AG09309 (cell line): ENCODE measurements around the gene PSME1.
A peak's percentile ranks its signal among the peaks of the same experiment; 100 is the strongest.

Source experiments
- DNase-seq: peaks from one replicate; pipeline ENCODE4 v3.0.0-alpha.2; 2010; ENCODE audit warnings: low read depth
- H3K4me3 ChIP-seq: 2 replicates; pipeline ENCODE4 v1.5.1; 2011; ENCODE audit warnings: mild to moderate bottlenecking, low read depth, low read length, moderate library complexity; ENCODE audit not compliant: control insufficient read depth
- CTCF ChIP-seq: IDR thresholded peaks from 2 replicates; pipeline ENCODE4 v1.5.1; 2011; ENCODE audit warnings: mild to moderate bottlenecking, low read depth, low read length, inconsistent platforms; ENCODE audit not compliant: insufficient read depth, control insufficient read depth; ENCODE audit errors: missing control alignments

Gene PSME1

GRCh38 chr14:24141097-24141880, 5.3 kb downstream of the PSME1 start, which contains the start of gene EMC9:
Gene EMC9 (minus strand): TSS chr14:24141591. CDS start chr14:24141304, 287 bp downstream.
- peak; percentile 95 for DNase-seq
- peak within 1 kb of the TSS; percentile 99 for H3K4me3 ChIP-seq
- peak; percentile 43 for TF ChIP-seq CTCF

- DNase-seq, result no peak
- no peak for TF ChIP-seq CTCF
These were observed 7.5 kb downstream of the PSME1 start for GRCh38 chr14:24143511-24143910.

GRCh38 chr14:24144451-24144850, 8.5 kb downstream of the PSME1 start:
- no peak overlapping the region for H3K4me3 ChIP-seq
- no peak for TF ChIP-seq CTCF

More at GRCh38 chr14:24143511-24143910, 7.5 kb downstream of the PSME1 start:
- no peak overlapping the region for H3K4me3 ChIP-seq

GRCh38 chr14:24145219-24145618, 9.2 kb downstream of the PSME1 start:
- no peak for DNase-seq
- TF ChIP-seq CTCF, result no peak
- peak overlapping the region; percentile 93; the same call in 1 of the 2 replicates for H3K4me3 ChIP-seq

More at GRCh38 chr14:24144451-24144850, 8.5 kb downstream of the PSME1 start:
- DNase-seq, result no peak

GRCh38 chr14:24145690-24146452, 9.9 kb downstream of the PSME1 start:
- TF ChIP-seq CTCF, result no peak
- DNase-seq, result peak; percentile 11
- peak overlapping the region; percentile 93 for H3K4me3 ChIP-seq

DNA sequence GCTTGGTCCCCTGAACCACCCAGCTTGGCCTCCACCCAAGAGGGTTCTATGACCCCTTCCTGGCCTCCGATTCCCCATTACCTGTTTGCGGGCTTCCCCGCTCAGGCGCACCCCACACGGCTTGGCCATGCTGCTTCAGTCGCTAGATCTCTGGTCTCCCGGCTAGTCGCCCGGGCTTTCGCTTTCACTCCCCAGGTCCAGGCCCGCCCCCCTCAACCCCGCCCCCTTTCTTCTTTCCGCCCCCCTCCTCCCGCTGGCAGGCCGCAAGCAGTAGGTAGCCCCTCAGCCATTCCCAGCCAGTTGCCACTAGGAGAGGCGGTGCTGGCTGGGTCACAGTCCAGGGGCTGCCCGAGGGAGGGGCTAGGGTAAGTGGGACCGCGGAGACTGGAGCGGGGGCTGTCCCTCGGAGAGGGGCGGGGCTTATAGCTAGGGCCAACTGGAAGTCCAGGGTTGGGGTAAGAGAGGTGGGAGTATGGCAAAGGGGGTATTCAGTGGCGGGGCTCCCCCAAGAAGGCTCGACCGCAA, 10.5 kb downstream of the PSME1 start, which contains the start of gene PSME2:
TSS of gene PSME2 (minus strand) at position 158 of the 525 bp plus-strand sequence. CDS start at position 129, 29 bp downstream.
- no peak for TF ChIP-seq CTCF
- peak; percentile 84 for DNase-seq
- peak within 1 kb of the TSS; percentile 93 for H3K4me3 ChIP-seq
